A549 (cell line): Measurements from ENCODE around the gene ABLIM1.
"Not testable (repeated sequence)": the region's sequence is repeated elsewhere in the genome, so short reads cannot be mapped to it uniquely, and the experiment has no call there.

ENCODE experiments used
- CHD4 ChIP-seq: fragments of 200-600 bp; sonication (generic); IDR thresholded peaks from 2 replicates; pipeline ENCODE4 v1.6.1; 2016; ENCODE audit warnings: antibody characterized with exemption, mild to moderate bottlenecking, borderline replicate concordance
- CTCF ChIP-seq: fragments of >200 bp; sonication (Bioruptor Twin); formaldehyde crosslinking; IDR thresholded peaks from 3 replicates; pipeline ENCODE4 v1.5.1; 2016
- ELK1 ChIP-seq: fragments of 150-350 bp; IDR thresholded peaks from 2 replicates; pipeline ENCODE4 v1.6.1; 2014; ENCODE audit warnings: low read depth, mild to moderate bottlenecking, low read length
- KDM5A ChIP-seq: fragments of 200-600 bp; sonication (generic); IDR thresholded peaks from 2 replicates; pipeline ENCODE4 v1.6.1; 2016; ENCODE audit warnings: antibody characterized with exemption, mild to moderate bottlenecking
- MAX ChIP-seq: IDR thresholded peaks from 2 replicates; pipeline ENCODE4 v1.6.1; 2012
- NPAS2 ChIP-seq: fragments of 250-450 bp; sonication (Bioruptor Pico); IDR thresholded peaks from 2 replicates; pipeline ENCODE4 v1.8.0; 2022; ENCODE audit warnings: mild to moderate bottlenecking, moderate library complexity, borderline replicate concordance
- RCOR1 ChIP-seq: fragments of 150-350 bp; IDR thresholded peaks from 2 replicates; pipeline ENCODE4 v1.6.1; 2014; ENCODE audit warnings: antibody characterized with exemption, low read length, low read depth
- REST ChIP-seq: fragments of 200-600 bp; sonication (generic); IDR thresholded peaks from 2 replicates; pipeline ENCODE4 v1.6.1; 2016; ENCODE audit warnings: antibody characterized with exemption, mild to moderate bottlenecking, moderate library complexity
- RFX5 ChIP-seq: fragments of 450-650 bp; IDR thresholded peaks from 2 replicates; pipeline ENCODE4 v1.7.1; 2014; ENCODE audit warnings: antibody characterized with exemption, mild to moderate bottlenecking, moderate library complexity
- USF2 ChIP-seq: fragments of 450-650 bp; IDR thresholded peaks from 2 replicates; pipeline ENCODE4 v1.6.1; 2014; ENCODE audit warnings: antibody characterized with exemption

GRCh38 chr10:114696301-114696700, 38.2 kb upstream of the ABLIM1 start:
- TF ChIP-seq REST; MAX; NPAS2 (CRISPR knock-in tag); RCOR1; USF2; CTCF; KDM5A; ELK1; CHD4; RFX5: not testable (repeated sequence)
